Putamen (tissue), 1 donor: ENCODE data around the gene BPTF.
"Not testable (repeated sequence)": the region's sequence is repeated elsewhere in the genome, so short reads cannot be mapped to it uniquely, and the experiment has no call there.

Experiments used
- DNase-seq: peaks from one replicate; pipeline ENCODE4 v3.0.0-alpha.2; 2016; ENCODE audit warnings: low spot score

The BPTF gene

GRCh38 chr17:68015081-68015723 is 189.9 kb downstream of the BPTF start:
- DNase-seq = no peak

GRCh38 chr17:68016838-68017237 is 191.5 kb downstream of the BPTF start:
- DNase-seq = no peak

- DNase-seq = not testable (repeated sequence)
Measured at GRCh38 chr17:68018493-68018892, 193.2 kb downstream of the BPTF start.

- DNase-seq = no peak
Measured at GRCh38 chr17:68019336-68019674, 194.0 kb downstream of the BPTF start.

- peak; percentile 98 for DNase-seq
Measured at GRCh38 chr17:68019675-68020408, 194.5 kb downstream of the BPTF start.

- DNase-seq = no peak
Measured at GRCh38 chr17:68020409-68020756, 195.1 kb downstream of the BPTF start.

- DNase-seq = not testable (repeated sequence)
Measured at GRCh38 chr17:68020791-68021190, 195.5 kb downstream of the BPTF start.

GRCh38 chr17:68021963-68022362 is 196.7 kb downstream of the BPTF start:
- no peak for DNase-seq

- DNase-seq = not testable (repeated sequence)
Measured at GRCh38 chr17:68022547-68022946, 197.2 kb downstream of the BPTF start.

- DNase-seq = no peak
Measured at GRCh38 chr17:68029512-68030215, 204.4 kb downstream of the BPTF start.
